Measurements from ENCODE around the gene AFAP1L2.
"Not testable (repeated sequence)": the region's sequence is repeated elsewhere in the genome, so short reads cannot be mapped to it uniquely, and the experiment has no call there.

Gene AFAP1L2

GRCh38 chr10:114334301-114334700 lies 70.0 kb downstream of the AFAP1L2 start:
- DNase-seq = no peak

- DNase-seq = not testable (repeated sequence)
Observed at GRCh38 chr10:114333441-114333840, 70.9 kb downstream of the AFAP1L2 start.

GRCh38 chr10:114332301-114333192 lies 71.8 kb downstream of the AFAP1L2 start:
- no peak for DNase-seq

- DNase-seq = no peak
Observed at GRCh38 chr10:114329634-114330365, 74.5 kb downstream of the AFAP1L2 start.

- no peak for DNase-seq
Observed at GRCh38 chr10:114328874-114329273, 75.4 kb downstream of the AFAP1L2 start.

GRCh38 chr10:114328441-114328812 lies 75.9 kb downstream of the AFAP1L2 start:
- DNase-seq = no peak

- DNase-seq = no peak
Observed at GRCh38 chr10:114327537-114328440, 76.5 kb downstream of the AFAP1L2 start.

GRCh38 chr10:114326795-114327194 lies 77.5 kb downstream of the AFAP1L2 start:
- no peak for DNase-seq

GRCh38 chr10:114323023-114323422 lies 81.3 kb downstream of the AFAP1L2 start:
- DNase-seq = no peak

GRCh38 chr10:114322344-114322743 lies 82.0 kb downstream of the AFAP1L2 start:
- DNase-seq = no peak

- DNase-seq = no peak
Observed at GRCh38 chr10:114320249-114321116, 83.8 kb downstream of the AFAP1L2 start.

- DNase-seq = no peak
Observed at GRCh38 chr10:114319406-114320248, 84.7 kb downstream of the AFAP1L2 start.

GRCh38 chr10:114316744-114317143 lies 87.6 kb downstream of the AFAP1L2 start:
- no peak for DNase-seq

- no peak for DNase-seq
Observed at GRCh38 chr10:114315566-114316420, 88.5 kb downstream of the AFAP1L2 start.

- DNase-seq = no peak
Observed at GRCh38 chr10:114313866-114314265, 90.4 kb downstream of the AFAP1L2 start.

GRCh38 chr10:114313139-114313538 lies 91.2 kb downstream of the AFAP1L2 start:
- DNase-seq = no peak

- DNase-seq = no peak
Observed at GRCh38 chr10:114311496-114312209, 92.6 kb downstream of the AFAP1L2 start.

- DNase-seq = no peak
Observed at GRCh38 chr10:114311023-114311422, 93.3 kb downstream of the AFAP1L2 start.

- no peak for DNase-seq
Observed at GRCh38 chr10:114310346-114310745, 94.0 kb downstream of the AFAP1L2 start.

- no peak for DNase-seq
Observed at GRCh38 chr10:114309364-114309651, 95.0 kb downstream of the AFAP1L2 start.

Measured in NCI-H2107 (cell line).